GM19035 (cell line): ENCODE measurements around the gene ALOX15B.

Source experiments
- ATAC-seq: cut with Tn5 transposase; IDR thresholded peaks from one replicate; pipeline ENCODE4 v1.9.1; 2021; ENCODE audit not compliant: unreplicated experiment

The ALOX15B gene

GRCh38 chr17:8032442-8032841, 6.4 kb upstream of the ALOX15B start:
- no peak for ATAC-seq

- no peak for ATAC-seq
These were observed 831 bp downstream of the ALOX15B start for GRCh38 chr17:8039611-8040168.

GRCh38 chr17:8041249-8041928, 2.5 kb downstream of the ALOX15B start:
- ATAC-seq: no peak

- ATAC-seq: no peak
These were observed 3.1 kb downstream of the ALOX15B start for GRCh38 chr17:8041979-8042378.

- ATAC-seq: no peak
These were observed 6.3 kb downstream of the ALOX15B start for GRCh38 chr17:8044819-8045810.

GRCh38 chr17:8046306-8046928, 7.6 kb downstream of the ALOX15B start:
- ATAC-seq: no peak

GRCh38 chr17:8046929-8047768, 8.3 kb downstream of the ALOX15B start:
- no peak for ATAC-seq

- ATAC-seq: no peak
These were observed 8.9 kb downstream of the ALOX15B start for GRCh38 chr17:8047769-8048110.

- no peak for ATAC-seq
These were observed 9.4 kb downstream of the ALOX15B start for GRCh38 chr17:8048236-8048635.

GRCh38 chr17:8048736-8049135, 9.9 kb downstream of the ALOX15B start:
- no peak for ATAC-seq

- ATAC-seq: no peak
These were observed 13.0 kb downstream of the ALOX15B start for GRCh38 chr17:8051831-8052230.

GRCh38 chr17:8052256-8053252, 13.7 kb downstream of the ALOX15B start:
- ATAC-seq: no peak

- ATAC-seq: no peak
These were observed 14.7 kb downstream of the ALOX15B start for GRCh38 chr17:8053600-8053999.

GRCh38 chr17:8055851-8056231, 17.0 kb downstream of the ALOX15B start:
- no peak for ATAC-seq

- ATAC-seq: no peak
These were observed 17.5 kb downstream of the ALOX15B start for GRCh38 chr17:8056232-8056975.

GRCh38 chr17:8056976-8057625, 18.2 kb downstream of the ALOX15B start:
- ATAC-seq: no peak

- ATAC-seq: no peak
These were observed 18.8 kb downstream of the ALOX15B start for GRCh38 chr17:8057691-8058114.

GRCh38 chr17:8059131-8059530, 20.3 kb downstream of the ALOX15B start:
- no peak for ATAC-seq
